HL-60/S4 treated with phorbol 12-myristate 13-acetate at 8.2 ng/mL for 4 days and 3 days (cell line): Measurements from ENCODE around the gene SOX2.
"Not testable (repeated sequence)": the region's sequence is repeated elsewhere in the genome, so short reads cannot be mapped to it uniquely, and the experiment has no call there.

Source experiments
- in situ Hi-C: fragments of 300-500 bp; cut with MboI; formaldehyde crosslinking; loops from 2 replicates; pipeline ENCODE4 v1.15.0; 2022; ENCODE audit warnings: low sequenced_read_pairs

SOX2 gene

GRCh38 chr3:181741417-181741816 lies 29.7 kb downstream of the SOX2 start:
- in situ Hi-C loops: no loop called here

- in situ Hi-C loops: no loop called here
Measured at GRCh38 chr3:181752202-181752671, 40.5 kb downstream of the SOX2 start.

- in situ Hi-C loops: no loop called here
Measured at GRCh38 chr3:181753391-181753790, 41.7 kb downstream of the SOX2 start.

GRCh38 chr3:181755959-181756358 lies 44.2 kb downstream of the SOX2 start:
- in situ Hi-C loops: no loop called here

GRCh38 chr3:181756645-181757297 lies 45.0 kb downstream of the SOX2 start:
- in situ Hi-C loops: no loop called here

- in situ Hi-C loops: no loop called here
Measured at GRCh38 chr3:181757694-181758306, 46.1 kb downstream of the SOX2 start.

- in situ Hi-C loops: no loop called here
Measured at GRCh38 chr3:181761906-181762305, 50.2 kb downstream of the SOX2 start.

- in situ Hi-C loops: not testable (repeated sequence)
Measured at GRCh38 chr3:181764033-181764432, 52.3 kb downstream of the SOX2 start.
